Mesodermal cell (in vitro differentiated cells): ENCODE data around the gene LINC01488.

Experiments used
- H3K27ac ChIP-seq: 2 replicates; pipeline ENCODE4 v1.7.0; 2013; ENCODE audit warnings: mild to moderate bottlenecking, low read depth, low read length, moderate library complexity; ENCODE audit not compliant: severe bottlenecking
- H3K36me3 ChIP-seq: 2 replicates; pipeline ENCODE4 v1.7.1; 2013; ENCODE audit warnings: mild to moderate bottlenecking, low read length, moderate library complexity; ENCODE audit not compliant: control insufficient read depth, insufficient read depth
- H3K4me1 ChIP-seq: one replicate; pipeline ENCODE4 v1.7.1; 2013; ENCODE audit warnings: mild to moderate bottlenecking, low read length; ENCODE audit not compliant: insufficient read depth, control insufficient read depth, poor library complexity, severe bottlenecking
- H3K4me3 ChIP-seq: 2 replicates; pipeline ENCODE4 v1.7.0; 2013; ENCODE audit warnings: low read length, control low read depth, mild to moderate bottlenecking; ENCODE audit not compliant: insufficient read depth, poor library complexity, severe bottlenecking; ENCODE audit errors: extremely low read depth
- H3K9me3 ChIP-seq: 2 replicates; pipeline ENCODE4 v1.7.1; 2013; ENCODE audit warnings: mild to moderate bottlenecking, low read length, moderate library complexity; ENCODE audit not compliant: control insufficient read depth
- WGBS, 2 experiments: methylation state at CpG; one replicate each; pipeline ENCODE4 v1.1.5; 2013; ENCODE audit warnings: missing lambda C conversion rate in 2 of 2; ENCODE audit not compliant: insufficient coverage in 2 of 2; 5-methylcytosine and 5-hydroxymethylcytosine counted together

The LINC01488 gene

DNA sequence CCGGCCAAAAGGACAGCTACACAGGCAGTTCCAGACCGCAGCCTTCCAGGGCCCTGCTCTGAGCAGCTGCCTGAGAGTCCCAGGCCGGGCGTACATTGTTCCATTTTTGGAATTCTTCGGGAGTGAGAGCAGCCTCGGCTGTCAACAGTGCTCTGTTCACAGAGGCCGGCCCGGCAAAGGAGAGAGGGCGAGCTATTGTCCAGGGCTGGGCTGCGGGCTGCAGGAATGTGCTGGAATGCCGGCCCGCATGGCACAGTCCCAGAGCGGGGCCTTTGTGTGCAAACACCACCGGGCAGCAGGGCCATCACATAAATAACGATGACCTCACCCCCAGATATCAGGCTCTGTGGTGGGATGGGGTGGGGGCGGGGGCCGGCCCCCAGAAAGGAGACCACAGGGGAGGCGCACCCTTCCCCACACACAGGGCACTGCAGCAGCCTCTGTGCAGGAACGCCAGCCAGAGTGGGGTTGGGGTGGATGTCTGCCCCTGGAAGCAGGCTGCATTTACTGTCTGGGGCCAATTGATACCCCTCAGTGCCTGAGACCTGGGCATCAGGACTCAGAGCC is 15.8 kb downstream of the LINC01488 start:
- WGBS, 2 experiments, result 56 to 59% methylated on average over 11 to 12 of the region's 19 CpGs
- Histone ChIP-seq H3K9me3 (no peaks in the 10 kb centered on the region), H3K27ac (peak overlapping the region; percentile 82)

DNA sequence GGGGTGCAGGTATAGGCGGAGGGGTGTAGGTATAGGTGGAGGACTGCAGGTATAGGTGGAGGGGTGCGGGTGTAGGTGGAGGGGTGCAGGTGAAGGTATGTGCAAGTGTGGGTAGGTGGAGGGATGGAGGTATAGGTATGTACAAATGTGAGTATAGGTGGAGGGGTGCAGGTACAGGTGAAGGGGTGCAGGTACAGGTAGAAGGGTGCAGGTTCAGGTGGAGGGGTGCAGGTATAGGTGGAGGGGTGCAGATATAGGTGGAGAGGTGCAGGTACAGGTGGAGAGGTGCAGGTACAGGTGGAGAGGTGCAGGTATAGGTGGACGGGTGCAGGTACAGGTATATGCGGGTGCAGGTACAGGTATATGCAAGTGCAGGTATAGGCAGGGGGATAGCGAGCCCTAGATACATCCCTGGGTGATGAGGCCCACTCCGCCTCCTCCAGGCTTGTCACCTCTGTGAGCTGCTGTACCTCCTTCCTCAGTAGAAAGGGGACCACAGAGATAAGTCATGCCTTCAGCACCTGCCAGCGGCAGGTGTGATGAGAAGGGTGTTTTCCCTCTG is 17.2 kb downstream of the LINC01488 start:
- no peak overlapping the region for H3K4me3 ChIP-seq
- H3K36me3 ChIP-seq, result no peaks in the 10 kb centered on the region
- peaks cover 23% of the 10 kb centered on the region for H3K4me1 ChIP-seq
- 96 to 100% methylated on average over 3 to 4 of the region's 7 CpGs for WGBS, 2 experiments
- no peaks in the 10 kb centered on the region for H3K9me3 ChIP-seq
- no peak overlapping the region for H3K27ac ChIP-seq

More for the DNA sequence above, 15.8 kb downstream of the LINC01488 start:
- Histone ChIP-seq H3K36me3 (no peaks in the 10 kb centered on the region), H3K4me3 (no peak overlapping the region), H3K4me1 (peaks cover 36% of the 10 kb centered on the region)

DNA sequence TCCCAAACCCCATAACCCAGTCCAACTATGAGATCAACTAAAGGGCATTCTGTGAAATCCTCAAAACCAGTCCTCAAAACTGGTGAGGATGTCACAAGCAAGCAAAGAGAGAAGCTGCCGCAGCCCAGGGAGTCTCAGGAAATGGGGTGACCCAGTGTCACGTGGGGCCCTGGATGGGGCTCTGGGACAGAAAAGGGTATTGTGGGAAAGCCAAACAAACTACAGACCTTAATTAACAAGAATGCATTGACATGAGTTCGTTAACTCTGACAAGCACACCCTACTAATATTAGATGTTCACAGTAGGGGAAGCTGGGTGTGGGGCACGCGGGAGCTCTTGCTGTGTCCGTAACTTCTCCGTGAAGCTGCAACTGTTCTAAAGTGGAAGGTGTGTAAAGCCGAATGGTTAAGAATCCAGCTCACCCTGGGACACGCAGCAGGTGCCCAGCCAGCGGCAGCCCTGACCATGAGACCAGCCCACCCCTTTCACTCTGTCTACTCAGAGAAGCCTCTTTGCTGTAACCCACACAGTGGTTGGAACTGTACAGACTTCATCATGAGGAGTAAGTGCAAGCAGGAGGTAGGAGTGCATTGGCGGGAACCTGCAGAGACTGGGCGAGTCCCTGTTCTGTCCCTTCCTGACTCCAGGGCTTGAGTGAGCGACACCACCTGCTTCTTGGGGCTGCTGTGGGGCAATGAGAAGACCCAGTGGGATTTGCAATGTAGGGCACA is 17.9 kb downstream of the LINC01488 start:
- Histone ChIP-seq H3K27ac (no peak overlapping the region), H3K4me1 (peaks cover 20% of the 10 kb centered on the region), H3K4me3 (no peak overlapping the region), H3K9me3 (no peaks in the 10 kb centered on the region), H3K36me3 (no peaks in the 10 kb centered on the region)
- 88 to 93% methylated on average over 11 to 12 of the region's 13 CpGs for WGBS, 2 experiments

DNA sequence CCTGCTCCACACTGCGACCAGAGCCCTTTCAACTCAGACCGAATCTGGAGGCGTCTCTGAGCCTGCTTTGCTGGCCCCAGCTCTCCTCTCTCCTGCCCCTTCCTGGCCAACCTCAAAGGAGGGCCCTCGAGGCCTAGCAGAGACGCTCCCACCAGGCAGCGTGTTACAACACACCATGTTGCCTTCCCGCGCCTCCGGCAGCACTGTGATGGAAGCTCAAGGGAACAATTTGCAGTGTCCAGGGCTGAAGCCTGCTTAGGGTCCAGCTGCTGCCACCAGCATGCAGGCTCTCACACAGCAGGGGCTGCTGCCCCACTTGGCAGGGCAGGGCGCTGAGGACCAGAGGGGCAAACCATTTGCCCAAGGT is 18.4 kb downstream of the LINC01488 start:
- WGBS, 2 experiments, result 85 to 89% methylated on average over 8 to 10 of the region's 10 CpGs
- H3K27ac ChIP-seq, result no peak overlapping the region

DNA sequence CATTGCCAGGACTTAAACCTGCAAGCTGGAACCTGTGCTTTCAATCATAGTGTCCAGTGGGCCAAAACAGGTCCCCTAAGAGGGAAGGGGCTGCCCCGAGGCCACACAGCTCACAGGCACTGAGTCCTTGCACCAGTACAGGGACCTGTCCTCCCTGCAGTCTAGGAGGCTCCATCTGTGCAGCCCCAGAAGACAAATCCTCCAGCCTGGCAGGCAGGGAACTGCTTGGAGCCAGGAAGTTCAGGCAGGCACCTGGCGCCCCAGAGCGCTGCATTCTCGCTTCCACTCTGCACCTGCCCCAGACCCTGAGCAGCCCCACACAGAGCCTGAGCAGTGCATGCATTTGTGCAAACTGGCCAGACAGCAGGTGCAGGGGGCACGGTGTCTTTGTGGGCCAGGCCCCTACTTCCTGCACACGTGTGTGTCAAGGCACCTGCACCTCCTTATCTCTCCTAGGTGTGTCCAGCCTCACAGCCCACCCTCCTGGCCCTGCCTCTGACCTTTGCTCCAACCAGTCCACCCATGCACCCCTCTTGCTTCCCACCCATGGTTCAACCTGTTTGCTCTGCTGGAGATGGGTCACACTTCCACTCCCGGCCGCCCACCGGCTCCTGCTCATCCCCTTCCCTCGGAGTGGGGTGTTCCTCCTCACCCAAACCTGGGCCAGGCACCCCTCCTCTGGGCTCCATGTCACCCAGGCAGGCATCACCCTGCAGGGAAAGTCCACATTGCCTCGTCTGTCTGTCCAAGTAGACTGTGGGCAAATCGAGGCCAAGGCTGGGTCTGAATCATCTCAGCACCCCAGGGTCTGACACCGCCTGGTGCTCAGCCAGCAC is 19.0 kb downstream of the LINC01488 start:
- Histone ChIP-seq H3K4me1 (peaks cover 18% of the 10 kb centered on the region), H3K9me3 (no peaks in the 10 kb centered on the region), H3K4me3 (no peak overlapping the region), H3K27ac (no peak overlapping the region), H3K36me3 (no peaks in the 10 kb centered on the region)
- WGBS, 2 experiments, result 84 to 94% methylated on average over 13 of the region's 13 CpGs

More for the DNA sequence above, 18.4 kb downstream of the LINC01488 start:
- no peaks in the 10 kb centered on the region for H3K36me3 ChIP-seq
- no peaks in the 10 kb centered on the region for H3K9me3 ChIP-seq
- peaks cover 20% of the 10 kb centered on the region for H3K4me1 ChIP-seq
- H3K4me3 ChIP-seq, result no peak overlapping the region

DNA sequence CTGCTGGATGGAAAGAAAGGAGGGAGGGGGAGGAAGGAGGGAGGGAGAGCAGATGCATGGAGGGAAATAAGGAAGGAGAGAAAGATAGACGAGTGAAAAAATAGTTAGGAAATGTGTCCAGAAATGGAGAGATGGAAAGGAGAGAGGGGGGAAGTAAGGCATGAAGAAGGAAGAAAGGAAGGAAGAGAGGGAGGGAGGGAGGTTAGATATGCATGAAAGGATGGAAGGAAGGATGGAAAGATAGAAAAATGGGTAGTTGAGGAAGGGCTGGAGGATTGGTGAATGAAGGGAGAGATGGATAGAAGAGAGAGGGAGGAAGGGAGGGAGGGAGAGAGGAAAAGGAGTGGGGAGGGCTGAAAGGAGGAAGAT is 19.6 kb downstream of the LINC01488 start:
- H3K27ac ChIP-seq, result no peak overlapping the region
- peaks cover 13% of the 10 kb centered on the region for H3K4me1 ChIP-seq
- H3K9me3 ChIP-seq, result peaks cover 3% of the 10 kb centered on the region
- no peaks in the 10 kb centered on the region for H3K36me3 ChIP-seq
- WGBS, 2 experiments, result 82 to 92% methylated on average over 1 of the region's 1 CpG
- no peak overlapping the region for H3K4me3 ChIP-seq

DNA sequence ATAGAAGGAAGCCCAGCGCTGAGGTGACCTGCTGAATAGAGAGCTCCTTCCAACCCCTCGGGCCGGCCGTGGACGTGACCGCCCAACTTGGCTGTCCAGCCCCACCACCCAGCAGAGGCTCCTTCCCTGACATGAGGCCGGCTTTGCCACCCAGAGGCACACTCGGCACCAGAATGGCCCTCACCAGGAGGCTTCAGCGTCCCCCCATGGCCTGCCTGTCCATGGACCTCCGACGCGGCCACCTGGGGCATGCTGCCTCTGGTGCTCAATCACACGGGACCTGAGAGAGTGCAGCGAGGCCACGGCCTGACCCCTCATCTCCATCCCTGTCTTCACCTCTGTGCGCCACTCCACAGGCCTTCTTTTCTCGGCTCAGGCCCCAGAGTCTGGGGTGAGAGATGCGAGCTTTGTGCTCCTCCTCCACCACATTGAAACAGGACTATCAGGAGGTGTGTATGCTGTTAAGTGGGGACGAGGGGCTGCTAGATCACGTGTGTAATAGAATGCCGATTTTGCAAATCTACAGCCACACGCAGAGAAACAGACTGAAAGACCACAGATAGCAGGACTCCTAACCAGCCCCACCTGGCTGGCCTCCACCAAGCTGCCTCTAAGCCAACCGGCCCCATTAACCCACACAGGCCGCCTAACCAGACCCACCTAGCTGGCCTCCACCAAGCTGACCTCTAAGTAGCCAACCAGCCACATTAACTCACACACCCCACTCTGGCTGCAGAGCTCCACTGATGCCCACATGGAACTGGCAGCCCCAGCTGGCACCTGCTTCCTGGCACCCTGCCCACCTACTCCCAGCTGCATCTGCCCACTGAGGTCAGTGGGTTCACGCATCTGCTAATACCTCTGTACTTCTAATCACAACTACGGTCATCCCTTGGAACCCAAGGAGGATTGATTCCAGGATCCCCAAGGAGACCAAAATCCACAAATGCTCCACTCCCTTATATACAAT is 20.7 kb downstream of the LINC01488 start:
- Histone ChIP-seq H3K4me3 (no peak overlapping the region), H3K36me3 (no peaks in the 10 kb centered on the region)
- 93% methylated on average over 12 to 20 of the region's 26 CpGs for WGBS, 2 experiments

DNA sequence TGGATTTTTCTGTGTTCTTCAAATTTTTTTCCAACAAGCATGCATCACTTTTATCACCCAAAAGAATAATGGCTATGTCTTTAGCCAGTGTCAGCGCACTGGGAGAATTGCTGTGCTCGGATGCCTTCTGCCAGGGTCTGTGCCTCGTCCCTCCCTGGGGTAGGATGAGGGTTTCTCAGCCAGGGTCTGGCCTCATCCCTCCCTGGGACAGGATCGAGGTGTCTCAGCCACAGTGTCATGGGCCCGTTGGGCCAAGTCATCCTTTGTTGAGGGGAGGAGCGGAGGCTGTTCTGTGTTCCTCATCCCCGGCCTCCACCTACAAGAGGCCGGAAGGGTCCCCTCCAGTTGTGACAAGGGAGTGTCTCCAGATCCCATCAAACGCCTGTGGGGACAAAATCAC is 22.7 kb downstream of the LINC01488 start:
- H3K36me3 ChIP-seq, result no peaks in the 10 kb centered on the region
- H3K9me3 ChIP-seq, result peaks cover 9% of the 10 kb centered on the region
- 96% methylated on average over 5 to 9 of the region's 9 CpGs for WGBS, 2 experiments
- no peak overlapping the region for H3K27ac ChIP-seq
- no peak overlapping the region for H3K4me3 ChIP-seq
- H3K4me1 ChIP-seq, result peaks cover 3% of the 10 kb centered on the region

More for the DNA sequence above, 20.7 kb downstream of the LINC01488 start:
- Histone ChIP-seq H3K27ac (no peak overlapping the region), H3K4me1 (peaks cover 6% of the 10 kb centered on the region), H3K9me3 (peaks cover 9% of the 10 kb centered on the region)

DNA sequence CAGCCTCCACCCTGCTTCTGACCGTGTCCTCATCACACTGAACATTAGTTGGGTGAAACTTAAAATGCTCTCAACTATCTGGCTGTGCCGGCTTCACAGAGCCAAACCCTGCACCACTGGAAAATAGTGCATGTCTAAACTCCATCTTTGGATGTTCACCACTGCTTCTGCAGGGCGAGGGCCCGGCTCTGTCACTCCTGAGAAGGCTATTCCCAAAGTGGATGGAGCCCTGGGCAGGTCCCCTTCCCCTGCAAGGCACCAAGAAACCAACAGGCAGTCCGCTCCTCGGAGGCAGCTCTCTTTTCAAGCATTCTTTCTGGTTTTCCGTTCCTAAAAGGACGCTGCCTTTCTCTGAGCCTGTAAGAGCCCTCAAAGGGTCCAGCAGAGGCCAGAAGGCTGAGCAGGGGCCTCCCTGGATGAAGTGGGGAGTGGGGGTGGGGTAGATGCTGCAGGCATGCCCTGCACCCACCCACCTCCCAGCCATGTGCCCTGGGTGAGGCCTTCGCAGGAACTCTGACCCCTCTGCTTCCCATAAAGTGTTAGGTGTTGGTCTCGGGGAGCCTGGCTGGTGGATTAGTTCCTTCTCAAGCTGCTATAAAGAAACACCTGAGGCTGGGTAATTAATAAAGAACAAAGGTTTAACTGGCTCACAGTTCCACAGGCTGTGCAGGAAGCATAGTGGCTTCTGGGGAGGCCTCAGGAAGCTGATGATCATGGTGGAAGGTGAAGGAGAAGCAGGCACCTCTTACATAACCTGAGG is 23.3 kb downstream of the LINC01488 start:
- Histone ChIP-seq H3K9me3 (peaks cover 9% of the 10 kb centered on the region), H3K4me1 (peaks cover 9% of the 10 kb centered on the region), H3K36me3 (no peaks in the 10 kb centered on the region), H3K4me3 (no peak overlapping the region), H3K27ac (no peak overlapping the region)
- whole genome bisulfite sequencing, 2 experiments, result 92 to 95% methylated on average over 7 to 9 of the region's 10 CpGs
